Measurements from ENCODE around the gene ITPR3.

DNA sequence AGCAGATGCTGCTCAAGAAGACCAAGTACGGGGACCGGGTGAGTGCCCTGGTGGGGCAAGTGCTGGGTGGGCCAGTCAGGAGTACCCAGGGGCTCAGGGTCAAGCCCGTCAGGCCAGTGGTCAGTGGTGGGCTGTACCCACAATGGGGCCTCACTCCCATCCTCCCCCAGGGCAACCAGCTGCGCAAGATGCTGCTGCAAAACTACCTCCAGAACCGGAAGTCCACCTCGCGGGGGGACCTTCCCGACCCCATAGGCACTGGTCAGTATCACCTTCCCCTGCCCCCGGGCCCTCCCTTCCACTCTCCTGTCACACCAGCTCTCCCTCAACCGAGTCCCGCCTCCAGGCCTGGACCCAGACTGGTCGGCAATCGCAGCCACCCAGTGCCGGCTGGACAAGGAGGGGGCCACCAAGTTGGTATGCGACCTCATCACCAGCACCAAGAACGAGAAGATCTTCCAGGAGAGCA is 63.3 kb downstream of the ITPR3 start:
- TF ChIP-seq CTCF (IDR thresholded peaks at IDR 0.05) = no peak
- TF ChIP-seq EP300 (IDR thresholded peaks at IDR 0.05; ENCODE audit: low read depth) = no peak
- TF ChIP-seq POLR2A (IDR thresholded peaks at IDR 0.05) = no peak

Measured in transverse colon (tissue), 3 donors.